ENCODE measurements around the gene IGF2R.

DNA sequence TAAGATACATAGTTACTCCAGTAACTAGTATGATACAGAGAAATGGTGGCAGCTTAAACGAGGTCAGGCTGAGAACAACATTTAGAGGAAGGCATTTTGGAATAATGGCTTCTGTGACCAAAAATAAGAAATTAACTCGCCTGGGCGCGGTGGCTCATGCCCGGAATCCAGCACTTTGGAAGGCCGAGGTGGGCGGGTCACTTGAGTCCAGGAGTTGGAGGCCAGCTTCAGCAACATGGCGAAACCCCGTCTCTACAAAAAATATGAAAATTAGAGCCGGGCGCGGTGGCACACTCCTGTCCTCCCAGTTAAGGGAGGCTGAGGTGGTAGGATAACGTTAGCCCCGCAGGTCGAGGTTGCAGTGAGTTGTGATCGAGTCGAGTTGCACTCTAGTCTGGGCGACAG lies 1.8 kb downstream of the IGF2R start:
- TF ChIP-seq, protein P1, sequence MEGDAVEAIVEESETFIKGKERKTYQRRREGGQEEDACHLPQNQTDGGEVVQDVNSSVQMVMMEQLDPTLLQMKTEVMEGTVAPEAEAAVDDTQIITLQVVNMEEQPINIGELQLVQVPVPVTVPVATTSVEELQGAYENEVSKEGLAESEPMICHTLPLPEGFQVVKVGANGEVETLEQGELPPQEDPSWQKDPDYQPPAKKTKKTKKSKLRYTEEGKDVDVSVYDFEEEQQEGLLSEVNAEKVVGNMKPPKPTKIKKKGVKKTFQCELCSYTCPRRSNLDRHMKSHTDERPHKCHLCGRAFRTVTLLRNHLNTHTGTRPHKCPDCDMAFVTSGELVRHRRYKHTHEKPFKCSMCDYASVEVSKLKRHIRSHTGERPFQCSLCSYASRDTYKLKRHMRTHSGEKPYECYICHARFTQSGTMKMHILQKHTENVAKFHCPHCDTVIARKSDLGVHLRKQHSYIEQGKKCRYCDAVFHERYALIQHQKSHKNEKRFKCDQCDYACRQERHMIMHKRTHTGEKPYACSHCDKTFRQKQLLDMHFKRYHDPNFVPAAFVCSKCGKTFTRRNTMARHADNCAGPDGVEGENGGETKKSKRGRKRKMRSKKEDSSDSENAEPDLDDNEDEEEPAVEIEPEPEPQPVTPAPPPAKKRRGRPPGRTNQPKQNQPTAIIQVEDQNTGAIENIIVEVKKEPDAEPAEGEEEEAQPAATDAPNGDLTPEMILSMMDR (IDR thresholded peaks at IDR 0.05; ENCODE audit: low read depth, low read length) = no peak
- TF ChIP-seq EZH2phosphoT487 (IDR thresholded peaks at IDR 0.05; ENCODE audit: low read depth) = no peak
